IPS-20b (cell line): ENCODE measurements around the gene FAM241A.

ENCODE experiments used
- H3K27ac ChIP-seq: one replicate; pipeline ENCODE4 v1.5.1; 2013; ENCODE audit warnings: low read length
- H3K27me3 ChIP-seq: 2 replicates; pipeline ENCODE4 v1.6.1; 2013; ENCODE audit warnings: mild to moderate bottlenecking, low read length, inconsistent platforms; ENCODE audit not compliant: insufficient read depth
- H3K36me3 ChIP-seq: 2 replicates; pipeline ENCODE4 v1.6.1; 2013; ENCODE audit warnings: low read depth, mild to moderate bottlenecking, inconsistent platforms, low read length, moderate library complexity; ENCODE audit not compliant: insufficient read depth
- H3K4me1 ChIP-seq: 2 replicates; pipeline ENCODE4 v1.6.1; 2013; ENCODE audit warnings: mild to moderate bottlenecking, control low read depth, inconsistent platforms, low read length, moderate library complexity; ENCODE audit not compliant: insufficient read depth
- H3K4me3 ChIP-seq: 2 replicates; pipeline ENCODE4 v1.5.1; 2013; ENCODE audit warnings: mild to moderate bottlenecking, low read length, inconsistent platforms
- H3K9ac ChIP-seq: 2 replicates; pipeline ENCODE4 v1.6.1; 2013; ENCODE audit warnings: low read depth, mild to moderate bottlenecking, inconsistent platforms, low read length, moderate library complexity
- H3K9me3 ChIP-seq: 2 replicates; pipeline ENCODE4 v1.6.1; 2013; ENCODE audit warnings: mild to moderate bottlenecking, low read depth, low read length, inconsistent platforms; ENCODE audit not compliant: insufficient read depth

Gene FAM241A

GRCh38 chr4:112114452-112114851, 30.8 kb upstream of the FAM241A start:
- H3K27me3 ChIP-seq = no peaks in the 10 kb centered on the region
- H3K36me3 ChIP-seq = no peaks in the 10 kb centered on the region
- no peak overlapping the region for H3K27ac ChIP-seq
- no peaks in the 10 kb centered on the region for H3K4me1 ChIP-seq
- H3K4me3 ChIP-seq = no peak overlapping the region
- H3K9ac ChIP-seq = no peak overlapping the region
- no peaks in the 10 kb centered on the region for H3K9me3 ChIP-seq

- H3K4me3 ChIP-seq = no peak overlapping the region
- H3K27ac ChIP-seq = no peak overlapping the region
- H3K36me3 ChIP-seq = no peaks in the 10 kb centered on the region
- H3K27me3 ChIP-seq = no peaks in the 10 kb centered on the region
- no peak overlapping the region for H3K9ac ChIP-seq
- H3K4me1 ChIP-seq = no peaks in the 10 kb centered on the region
- H3K9me3 ChIP-seq = no peaks in the 10 kb centered on the region
Observed at GRCh38 chr4:112118742-112119352, 26.4 kb upstream of the FAM241A start.

- H3K4me1 ChIP-seq = no peaks in the 10 kb centered on the region
- H3K36me3 ChIP-seq = no peaks in the 10 kb centered on the region
Observed at GRCh38 chr4:112119353-112119783, 25.9 kb upstream of the FAM241A start.

GRCh38 chr4:112120021-112120420, 25.2 kb upstream of the FAM241A start:
- Histone ChIP-seq H3K36me3 (no peaks in the 10 kb centered on the region), H3K27me3 (no peaks in the 10 kb centered on the region), H3K4me1 (no peaks in the 10 kb centered on the region), H3K9me3 (no peaks in the 10 kb centered on the region), H3K4me3 (no peak overlapping the region), H3K27ac (no peak overlapping the region), H3K9ac (no peak overlapping the region)

More at GRCh38 chr4:112119353-112119783, 25.9 kb upstream of the FAM241A start:
- no peaks in the 10 kb centered on the region for H3K9me3 ChIP-seq
- no peak overlapping the region for H3K27ac ChIP-seq
- H3K4me3 ChIP-seq = no peak overlapping the region
- no peak overlapping the region for H3K9ac ChIP-seq
- no peaks in the 10 kb centered on the region for H3K27me3 ChIP-seq

- Histone ChIP-seq H3K4me3 (no peak overlapping the region), H3K4me1 (peaks cover 35% of the 10 kb centered on the region), H3K9ac (no peak overlapping the region), H3K36me3 (no peaks in the 10 kb centered on the region), H3K9me3 (no peaks in the 10 kb centered on the region), H3K27ac (no peak overlapping the region), H3K27me3 (no peaks in the 10 kb centered on the region)
Observed at GRCh38 chr4:112125416-112125815, 19.8 kb upstream of the FAM241A start.

GRCh38 chr4:112127048-112127637, 18.1 kb upstream of the FAM241A start:
- no peak overlapping the region; the same call in 1 of the 2 replicates for H3K4me3 ChIP-seq
- peaks cover 43% of the 10 kb centered on the region for H3K4me1 ChIP-seq
- no peaks in the 10 kb centered on the region for H3K36me3 ChIP-seq
- no peaks in the 10 kb centered on the region for H3K27me3 ChIP-seq
- H3K9me3 ChIP-seq = no peaks in the 10 kb centered on the region
- H3K9ac ChIP-seq = no peak overlapping the region; the same call in 1 of the 2 replicates
- H3K27ac ChIP-seq = no peak overlapping the region

- Histone ChIP-seq H3K9ac (no peak overlapping the region; the same call in 1 of the 2 replicates), H3K36me3 (no peaks in the 10 kb centered on the region), H3K4me1 (peaks cover 43% of the 10 kb centered on the region), H3K27me3 (no peaks in the 10 kb centered on the region), H3K4me3 (no peak overlapping the region; the same call in 1 of the 2 replicates), H3K27ac (no peak overlapping the region), H3K9me3 (no peaks in the 10 kb centered on the region)
Observed at GRCh38 chr4:112127803-112128202, 17.5 kb upstream of the FAM241A start.

GRCh38 chr4:112128452-112128851, 16.8 kb upstream of the FAM241A start:
- Histone ChIP-seq H3K36me3 (no peaks in the 10 kb centered on the region), H3K27me3 (no peaks in the 10 kb centered on the region), H3K27ac (no peak overlapping the region), H3K4me3 (no peak overlapping the region), H3K9ac (no peak overlapping the region), H3K9me3 (no peaks in the 10 kb centered on the region), H3K4me1 (peaks cover 43% of the 10 kb centered on the region)

GRCh38 chr4:112130906-112131305, 14.3 kb upstream of the FAM241A start:
- peaks cover 43% of the 10 kb centered on the region for H3K4me1 ChIP-seq
- peak overlapping the region; percentile 38; the same call in 1 of the 2 replicates for H3K4me3 ChIP-seq
- no peaks in the 10 kb centered on the region for H3K27me3 ChIP-seq
- peak overlapping the region; percentile 73 for H3K27ac ChIP-seq
- no peaks in the 10 kb centered on the region for H3K9me3 ChIP-seq
- H3K36me3 ChIP-seq = no peaks in the 10 kb centered on the region
- H3K9ac ChIP-seq = peak overlapping the region; percentile 58; the same call in 1 of the 2 replicates

- no peaks in the 10 kb centered on the region for H3K36me3 ChIP-seq
- H3K9ac ChIP-seq = no peak overlapping the region
- H3K9me3 ChIP-seq = no peaks in the 10 kb centered on the region
- H3K27me3 ChIP-seq = no peaks in the 10 kb centered on the region
- no peaks in the 10 kb centered on the region for H3K4me1 ChIP-seq
- no peak overlapping the region for H3K4me3 ChIP-seq
- no peak overlapping the region for H3K27ac ChIP-seq
Observed at GRCh38 chr4:112136551-112136950, 8.7 kb upstream of the FAM241A start.

GRCh38 chr4:112138538-112138937, 6.7 kb upstream of the FAM241A start:
- H3K9ac ChIP-seq = no peak overlapping the region
- H3K36me3 ChIP-seq = no peaks in the 10 kb centered on the region
- no peaks in the 10 kb centered on the region for H3K9me3 ChIP-seq

GRCh38 chr4:112140536-112140935, 4.7 kb upstream of the FAM241A start:
- no peaks in the 10 kb centered on the region for H3K27me3 ChIP-seq
- 0 out of 2 replicates have a peak, but pooled peaks cover 2% of the 10 kb centered on the region for H3K4me1 ChIP-seq
- no peak overlapping the region for H3K27ac ChIP-seq
- no peaks in the 10 kb centered on the region for H3K9me3 ChIP-seq
- no peak overlapping the region for H3K9ac ChIP-seq
- H3K4me3 ChIP-seq = no peak overlapping the region
- no peaks in the 10 kb centered on the region for H3K36me3 ChIP-seq

More at GRCh38 chr4:112138538-112138937, 6.7 kb upstream of the FAM241A start:
- no peaks in the 10 kb centered on the region for H3K4me1 ChIP-seq
- H3K4me3 ChIP-seq = no peak overlapping the region
- H3K27ac ChIP-seq = no peak overlapping the region
- no peaks in the 10 kb centered on the region for H3K27me3 ChIP-seq
